Esophagus (tissue), 2 donors: Measurements from ENCODE around the gene PRR23B. TPM values are rescaled to one million over a fixed set of nuclear protein-coding genes. Genes with fewer than 3 reads are reported as not detected.
"Not testable (repeated sequence)": the region's sequence is repeated elsewhere in the genome, so short reads cannot be mapped to it uniquely, and the experiment has no call there.

Source experiments
- H3K27ac ChIP-seq, 2 donors: one replicate each; pipeline ENCODE4 v1.5.1; 2013; ENCODE audit warnings: low read depth in 2 of 2, mild to moderate bottlenecking in 2 of 2, inconsistent platforms in 1 of 2, low read length in 1 of 2, moderate library complexity in 1 of 2
- H3K27me3 ChIP-seq, 2 donors: one replicate each; pipeline ENCODE4 v1.6.1; 2013; ENCODE audit warnings: low read length in 2 of 2, control low read depth in 1 of 2, mild to moderate bottlenecking in 1 of 2; ENCODE audit not compliant: insufficient read depth in 2 of 2, control insufficient read depth in 1 of 2
- H3K36me3 ChIP-seq, 2 donors: one replicate each; pipeline ENCODE4 v1.6.1; 2013; ENCODE audit warnings: low read length in 1 of 2; ENCODE audit not compliant: control insufficient read depth in 2 of 2, insufficient read depth in 2 of 2
- H3K4me1 ChIP-seq, 2 donors: one replicate each; pipeline ENCODE4 v1.6.1; 2013; ENCODE audit warnings: low read length in 1 of 2; ENCODE audit not compliant: control insufficient read depth in 2 of 2, insufficient read depth in 2 of 2
- H3K4me3 ChIP-seq, 2 donors: one replicate each; pipeline ENCODE4 v1.5.1; 2013; ENCODE audit warnings: low read length in 2 of 2, mild to moderate bottlenecking in 2 of 2, low read depth in 1 of 2, moderate library complexity in 1 of 2
- H3K9me3 ChIP-seq, 2 donors: one replicate each; pipeline ENCODE4 v1.6.1; 2013; ENCODE audit warnings: mild to moderate bottlenecking in 2 of 2, low read depth in 1 of 2, low read length in 1 of 2, moderate library complexity in 1 of 2; ENCODE audit not compliant: control insufficient read depth in 2 of 2, insufficient read depth in 1 of 2
- whole genome bisulfite sequencing, 2 donors: extraction: QIAGEN DNeasy Blood & Tissue Kit; methylation state at CpG; one replicate each; pipeline ENCODE4 v1.1.7; 2013; 5-methylcytosine and 5-hydroxymethylcytosine counted together
- polyA plus RNA-seq, 2 donors: library from polyadenylated mRNA; stranded (reverse); fragments of 200-250 nt; gene quantifications; one replicate each; pipeline ENCODE4 v1.2.3, GENCODE V29; 2013
- donor health status: healthy with polysubstance abuse.
- donor health status: Bipolar disorder and iron deficiency.

PRR23B gene
- not detected for polyA plus RNA-seq

GRCh38 chr3:139020868-139021234 lies at the start of gene PRR23B:
Gene PRR23B (minus strand): TSS chr3:139020926. CDS start chr3:139020661, 265 bp downstream.
- WGBS, 2 donors = 56 to 59% methylated on average over 19 of the region's 19 CpGs
- H3K4me3 ChIP-seq = no peak within 1 kb of the TSS

GRCh38 chr3:139062918-139063317 lies 42.2 kb upstream of the PRR23B start:
- WGBS, 2 donors = 32 to 34% methylated on average over 1 of the region's 1 CpG
- H3K4me3 ChIP-seq = no peak overlapping the region
- H3K27me3 ChIP-seq = no peaks in the 10 kb centered on the region
- H3K36me3 ChIP-seq = no peaks in the 10 kb centered on the region
- no peak overlapping the region for H3K27ac ChIP-seq
- H3K4me1 ChIP-seq = no peaks in the 10 kb centered on the region
- H3K9me3 ChIP-seq = no peaks in the 10 kb centered on the region

More at GRCh38 chr3:139020868-139021234, at the start of gene PRR23B:
- H3K27ac ChIP-seq = no peak within 1 kb of the TSS
- no peaks in the 10 kb centered on the region for H3K36me3 ChIP-seq
- H3K9me3 ChIP-seq = peaks cover 10 to 14% of the 10 kb centered on the region in 2 donors
- no peaks in the 10 kb centered on the region for H3K4me1 ChIP-seq
- no peaks in the 10 kb centered on the region for H3K27me3 ChIP-seq

GRCh38 chr3:139052802-139053600 lies 32.3 kb upstream of the PRR23B start:
- H3K27ac ChIP-seq = no peak overlapping the region
- H3K27me3 ChIP-seq = no peaks in the 10 kb centered on the region
- H3K36me3 ChIP-seq = no peaks in the 10 kb centered on the region
- 62 to 68% methylated on average over 2 of the region's 2 CpGs for WGBS, 2 donors
- H3K4me3 ChIP-seq = no peak overlapping the region
- H3K4me1 ChIP-seq = no peaks in the 10 kb centered on the region
- peaks cover 3 to 6% of the 10 kb centered on the region in 2 donors for H3K9me3 ChIP-seq

- Histone ChIP-seq H3K4me1 (no peaks in the 10 kb centered on the region), H3K27ac (no peak within 1 kb of the TSS), H3K9me3 (peaks cover 10 to 12% of the 10 kb centered on the region in 2 donors), H3K27me3 (no peaks in the 10 kb centered on the region), H3K4me3 (no peak within 1 kb of the TSS), H3K36me3 (no peaks in the 10 kb centered on the region)
- WGBS, 2 donors = 55 to 56% methylated on average over 71 to 77 of the region's 77 CpGs
These were observed 23.9 kb upstream of the PRR23B start, which contains the start of gene PRR23C for GRCh38 chr3:139044366-139045210. Gene PRR23C (minus strand): TSS chr3:139044892. CDS start chr3:139044620, 272 bp downstream.

- Histone ChIP-seq H3K27me3 (no peaks in the 10 kb centered on the region), H3K27ac (no peak overlapping the region), H3K36me3 (no peaks in the 10 kb centered on the region), H3K4me1 (no peaks in the 10 kb centered on the region), H3K9me3 (peaks cover 10 to 12% of the 10 kb centered on the region in 2 donors), H3K4me3 (no peak overlapping the region)
- WGBS, 2 donors = 72 to 77% methylated on average over 49 to 50 of the region's 50 CpGs
These were observed 23.0 kb upstream of the PRR23B start for GRCh38 chr3:139043554-139044365.

- Histone ChIP-seq H3K9me3 (no peaks in the 10 kb centered on the region), H3K4me1 (no peaks in the 10 kb centered on the region), H3K4me3 (no peak overlapping the region), H3K27me3 (no peaks in the 10 kb centered on the region), H3K27ac (no peak overlapping the region), H3K36me3 (no peaks in the 10 kb centered on the region)
- WGBS, 2 donors = 83 to 87% methylated on average over 6 of the region's 6 CpGs
These were observed 16.8 kb upstream of the PRR23B start for GRCh38 chr3:139037478-139037877.

GRCh38 chr3:139032326-139033002 lies 11.7 kb upstream of the PRR23B start:
- Histone ChIP-seq H3K36me3 (no peaks in the 10 kb centered on the region), H3K9me3 (no peaks in the 10 kb centered on the region), H3K4me1 (no peaks in the 10 kb centered on the region), H3K4me3 (no peak overlapping the region), H3K27ac (no peak overlapping the region), H3K27me3 (no peaks in the 10 kb centered on the region)
- WGBS, 2 donors = 81% methylated on average over 2 of the region's 2 CpGs

GRCh38 chr3:139030576-139030975 lies 9.8 kb upstream of the PRR23B start:
- not testable (repeated sequence) for H3K36me3 ChIP-seq, H3K9me3 ChIP-seq, H3K27ac ChIP-seq, H3K27me3 ChIP-seq, H3K4me3 ChIP-seq, H3K4me1 ChIP-seq

- H3K36me3 ChIP-seq = no peaks in the 10 kb centered on the region
- H3K4me1 ChIP-seq = no peaks in the 10 kb centered on the region
- no peak overlapping the region for H3K4me3 ChIP-seq
- peaks cover 10% of the 10 kb centered on the region in 2 donors for H3K9me3 ChIP-seq
- WGBS, 2 donors = 93% methylated on average over 2 of the region's 2 CpGs
- no peak overlapping the region for H3K27ac ChIP-seq
- no peaks in the 10 kb centered on the region for H3K27me3 ChIP-seq
These were observed 4.2 kb upstream of the PRR23B start for GRCh38 chr3:139024968-139025367.
